Kidney capillary endothelial cell (primary cell): Measurements from ENCODE around the gene OR13J1.
"Not testable (repeated sequence)": the region's sequence is repeated elsewhere in the genome, so short reads cannot be mapped to it uniquely, and the experiment has no call there.

ENCODE experiments used
- DNase-seq: peaks from one replicate; pipeline ENCODE4 v3.0.0-alpha.2; 2018; ENCODE audit warnings: low spot score

Gene OR13J1, protein sequence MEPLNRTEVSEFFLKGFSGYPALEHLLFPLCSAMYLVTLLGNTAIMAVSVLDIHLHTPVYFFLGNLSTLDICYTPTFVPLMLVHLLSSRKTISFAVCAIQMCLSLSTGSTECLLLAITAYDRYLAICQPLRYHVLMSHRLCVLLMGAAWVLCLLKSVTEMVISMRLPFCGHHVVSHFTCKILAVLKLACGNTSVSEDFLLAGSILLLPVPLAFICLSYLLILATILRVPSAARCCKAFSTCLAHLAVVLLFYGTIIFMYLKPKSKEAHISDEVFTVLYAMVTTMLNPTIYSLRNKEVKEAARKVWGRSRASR

GRCh38 chr9:35870351-35870923 is at the start of gene OR13J1:
Gene OR13J1, minus strand, starts transcription at chr9:35870401. Its CDS starts 0 bp downstream, at chr9:35870401.
- DNase-seq: no peak

- no peak for DNase-seq
These were observed 49.2 kb upstream of the OR13J1 start for GRCh38 chr9:35919212-35920008.

- DNase-seq: no peak
These were observed 48.6 kb upstream of the OR13J1 start for GRCh38 chr9:35918780-35919179.

DNA sequence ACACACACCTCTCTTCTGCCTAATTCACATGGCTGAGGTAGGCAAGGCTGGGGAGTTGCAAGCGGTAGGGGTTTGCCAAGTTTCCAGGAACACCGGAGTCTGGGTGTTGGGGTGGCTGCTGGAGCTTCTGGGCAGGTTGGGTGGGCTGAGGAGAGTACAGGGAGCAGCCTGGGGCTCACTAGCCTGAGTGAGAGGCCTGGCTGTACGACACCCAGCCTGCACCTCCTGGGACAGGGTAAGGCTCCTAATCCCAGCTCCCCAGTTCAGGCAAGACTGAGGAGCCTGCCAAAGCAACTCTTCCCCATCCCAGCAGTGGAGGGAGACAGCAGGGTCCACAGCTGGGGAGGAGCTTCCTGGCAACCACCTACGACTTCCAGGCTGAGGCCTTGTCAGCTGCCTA is 47.1 kb upstream of the OR13J1 start:
- no peak for DNase-seq

GRCh38 chr9:35915681-35916294 is 45.6 kb upstream of the OR13J1 start:
- no peak for DNase-seq

GRCh38 chr9:35914301-35914807 is 44.2 kb upstream of the OR13J1 start:
- DNase-seq: peak; percentile 93

DNA sequence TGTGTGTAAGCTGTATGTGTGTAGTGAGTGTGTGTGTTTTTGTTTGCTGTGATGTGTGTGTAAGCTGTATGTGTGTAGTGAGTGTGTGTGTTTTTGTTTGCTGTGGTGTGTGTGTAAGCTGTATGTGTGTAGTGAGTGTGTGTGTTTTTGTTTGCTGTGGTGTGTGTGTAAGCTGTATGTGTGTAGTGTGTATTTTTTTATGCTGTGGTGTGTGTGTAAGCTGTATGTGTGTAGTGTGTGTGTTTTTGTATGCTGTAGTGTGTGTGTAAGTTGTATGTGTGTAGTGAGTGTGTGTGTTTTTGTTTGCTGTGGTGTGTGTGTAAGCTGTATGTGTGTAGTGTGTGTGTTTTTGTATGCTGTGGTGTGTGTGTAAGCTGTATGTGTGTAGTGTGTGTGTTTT is 43.2 kb upstream of the OR13J1 start:
- not testable (repeated sequence) for DNase-seq

GRCh38 chr9:35912791-35913400 is 42.7 kb upstream of the OR13J1 start:
- DNase-seq: no peak

DNA sequence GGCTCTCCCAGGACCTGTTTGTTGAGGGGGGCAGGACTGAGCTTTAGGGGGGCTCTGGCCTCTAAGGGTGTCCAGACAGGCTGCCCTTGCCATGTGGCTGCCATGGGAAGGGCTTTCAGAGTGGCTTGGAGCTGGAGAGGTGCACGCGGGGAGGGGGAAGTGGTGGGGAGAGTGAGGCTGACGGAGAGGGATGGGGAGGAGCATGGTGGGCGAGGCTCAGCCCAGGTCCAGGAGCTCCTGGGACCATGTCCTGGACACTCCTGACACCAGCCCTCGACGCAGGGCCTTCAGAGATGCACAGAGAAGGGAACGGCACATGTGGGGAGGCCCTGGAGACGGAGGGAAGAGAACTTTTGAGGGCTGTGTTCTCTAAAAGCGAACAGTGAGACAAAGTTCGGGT is 41.5 kb upstream of the OR13J1 start:
- DNase-seq: no peak

- peak; percentile 76 for DNase-seq
These were observed 40.6 kb upstream of the OR13J1 start for GRCh38 chr9:35910613-35911359.

DNA sequence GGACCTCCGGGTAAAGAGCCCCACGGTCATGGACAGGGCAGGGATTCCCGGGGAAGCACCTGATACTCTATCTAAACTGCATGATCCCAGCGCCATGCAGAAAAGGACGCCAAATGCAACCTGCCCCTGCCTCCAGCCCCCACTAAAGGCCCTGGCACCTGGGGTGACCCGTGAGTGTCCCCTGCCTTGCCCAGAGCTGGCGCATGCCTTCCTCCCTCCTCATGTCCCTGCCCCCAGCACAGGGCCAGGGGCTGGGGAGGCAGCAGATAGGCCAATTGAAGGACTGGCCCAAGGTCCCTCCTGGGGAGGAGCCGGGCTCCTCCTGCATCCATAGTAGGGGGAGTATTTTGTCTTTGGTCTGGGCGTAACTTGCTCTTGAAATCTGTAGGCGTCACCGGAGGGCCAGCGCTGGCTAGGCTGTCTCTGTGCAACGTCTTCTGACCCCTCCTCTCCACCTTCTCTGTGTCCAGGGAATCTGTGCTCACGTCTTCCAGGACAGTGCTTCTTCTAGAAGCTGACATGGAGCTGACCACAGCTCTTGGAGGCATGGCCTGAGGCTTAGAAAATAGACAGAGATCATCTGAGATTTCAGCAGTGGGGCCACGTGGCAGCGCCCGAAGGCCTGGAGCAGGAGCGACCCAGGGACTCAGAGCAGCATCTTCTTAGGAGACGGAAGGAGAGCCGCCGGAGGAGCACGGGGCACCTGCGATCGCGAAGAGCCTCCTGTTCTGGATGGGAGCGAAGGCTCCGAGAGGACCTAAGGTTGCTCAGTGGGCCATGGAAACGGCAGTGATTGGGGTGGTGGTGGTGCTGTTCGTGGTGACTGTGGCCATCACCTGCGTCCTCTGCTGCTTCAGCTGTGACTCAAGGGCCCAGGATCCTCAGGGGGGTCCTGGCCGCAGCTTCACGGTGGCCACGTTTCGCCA is 39.7 kb upstream of the OR13J1 start:
- DNase-seq: peak; percentile 75

DNA sequence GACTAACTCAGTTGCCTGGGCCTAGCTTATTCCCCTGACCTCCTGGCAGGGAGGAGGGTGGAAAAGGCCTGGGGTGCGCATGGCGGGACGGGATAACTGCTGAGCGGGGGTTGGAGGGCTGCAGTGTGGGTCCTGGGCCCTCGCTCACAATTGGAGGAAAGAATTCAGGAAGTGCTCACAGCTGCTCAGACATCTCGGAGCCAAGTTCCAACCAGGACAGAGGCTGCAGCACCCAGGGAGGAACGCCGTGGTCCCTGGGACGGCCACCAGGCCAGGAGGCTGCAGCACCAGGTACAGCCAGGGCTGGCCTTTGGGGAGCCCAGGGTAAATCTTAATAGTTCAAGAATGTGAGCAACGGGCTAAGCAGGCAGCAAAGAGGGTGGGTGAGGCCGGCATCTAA is 39.1 kb upstream of the OR13J1 start, which contains the start of gene SPAAR:
TSS of gene SPAAR (plus strand) at position 217 of the 400 bp plus-strand sequence. CDS start 974 bp downstream, outside the sequence.
- peak; percentile 77 for DNase-seq

- DNase-seq: no peak
These were observed 38.4 kb upstream of the OR13J1 start for GRCh38 chr9:35908504-35909125.

DNA sequence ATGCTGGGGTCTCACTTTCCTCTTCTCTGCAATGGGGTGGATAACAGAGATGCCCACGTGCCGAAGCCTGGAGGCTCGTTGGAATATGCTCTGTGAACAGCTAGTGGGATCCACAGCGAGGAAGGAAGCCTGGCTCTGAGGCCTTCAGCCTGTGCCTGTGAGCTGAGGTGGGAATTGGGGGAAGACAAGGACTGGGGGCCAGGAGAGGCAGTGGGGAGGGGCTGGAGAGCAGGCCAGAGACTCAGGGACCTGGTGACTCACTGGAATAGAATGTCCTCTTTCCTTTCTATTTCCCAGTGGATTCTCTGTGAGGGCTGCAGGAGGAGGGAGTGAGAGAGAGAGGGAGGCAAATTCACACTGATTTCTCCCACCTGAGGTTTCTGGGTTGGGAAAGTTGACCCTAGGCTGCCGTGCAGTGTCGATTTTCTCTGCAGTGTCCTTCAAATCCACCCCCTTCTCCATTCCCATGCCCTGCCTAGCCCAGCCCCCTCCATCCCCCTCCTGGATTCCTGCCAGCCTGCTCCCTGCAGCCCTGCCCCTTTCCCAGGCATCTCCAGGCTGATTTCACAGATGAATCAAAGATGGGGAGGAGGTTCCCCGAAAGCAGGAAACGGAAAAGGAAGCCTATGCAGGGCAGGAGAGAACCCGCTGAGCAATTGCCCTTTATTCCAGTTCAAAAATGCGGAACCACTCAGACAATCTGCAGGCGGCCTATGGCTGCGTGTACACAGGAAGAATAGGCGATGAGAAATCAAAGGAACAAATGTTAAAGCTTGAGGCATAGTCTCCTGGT is 37.7 kb upstream of the OR13J1 start:
- peak; percentile 97 for DNase-seq

- no peak for DNase-seq
These were observed 36.9 kb upstream of the OR13J1 start for GRCh38 chr9:35906923-35907699.

DNA sequence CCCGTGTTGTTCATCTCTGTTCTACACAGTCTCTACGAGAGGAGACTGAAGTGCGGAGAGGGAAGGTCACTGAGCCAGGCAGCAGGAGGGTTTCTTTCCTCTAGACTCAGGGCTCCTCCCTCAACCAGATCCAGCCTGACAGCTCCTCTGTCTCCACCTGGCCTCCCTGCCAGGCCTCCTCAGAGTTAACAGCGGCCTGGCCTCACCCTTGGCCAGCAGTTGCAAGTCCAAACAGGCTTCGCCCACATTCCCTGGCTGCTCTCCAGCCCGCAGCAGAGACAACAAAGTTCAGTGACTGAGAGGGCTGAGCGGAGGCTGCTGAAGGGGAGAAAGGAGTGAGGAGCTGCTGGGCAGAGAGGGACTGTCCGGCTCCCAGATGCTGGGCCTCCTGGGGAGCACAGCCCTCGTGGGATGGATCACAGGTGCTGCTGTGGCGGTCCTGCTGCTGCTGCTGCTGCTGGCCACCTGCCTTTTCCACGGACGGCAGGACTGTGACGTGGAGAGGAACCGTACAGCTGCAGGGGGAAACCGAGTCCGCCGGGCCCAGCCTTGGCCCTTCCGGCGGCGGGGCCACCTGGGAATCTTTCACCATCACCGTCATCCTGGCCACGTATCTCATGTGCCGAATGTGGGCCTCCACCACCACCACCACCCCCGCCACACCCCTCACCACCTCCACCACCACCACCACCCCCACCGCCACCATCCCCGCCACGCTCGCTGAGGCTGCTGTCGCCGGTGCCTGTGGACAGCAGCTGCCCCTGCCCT is 35.9 kb upstream of the OR13J1 start, which contains the start of gene HRCT1:
TSS of gene HRCT1 (plus strand) at position 291 of the 768 bp plus-strand sequence. CDS start at position 377, 86 bp downstream.
- no peak for DNase-seq
